ENCODE data around the gene SMS.

Gene SMS

GRCh38 chrX:22041907-22042530, 101.5 kb downstream of the SMS start:
- DNase-seq, result no peak

- DNase-seq, result no peak
These were observed 103.4 kb downstream of the SMS start for GRCh38 chrX:22043872-22044271.
